ENCODE measurements around the gene MPPED2.

The MPPED2 gene

GRCh38 chr11:30411383-30411782 is 174.8 kb downstream of the MPPED2 start:
- TF ChIP-seq, protein P1, sequence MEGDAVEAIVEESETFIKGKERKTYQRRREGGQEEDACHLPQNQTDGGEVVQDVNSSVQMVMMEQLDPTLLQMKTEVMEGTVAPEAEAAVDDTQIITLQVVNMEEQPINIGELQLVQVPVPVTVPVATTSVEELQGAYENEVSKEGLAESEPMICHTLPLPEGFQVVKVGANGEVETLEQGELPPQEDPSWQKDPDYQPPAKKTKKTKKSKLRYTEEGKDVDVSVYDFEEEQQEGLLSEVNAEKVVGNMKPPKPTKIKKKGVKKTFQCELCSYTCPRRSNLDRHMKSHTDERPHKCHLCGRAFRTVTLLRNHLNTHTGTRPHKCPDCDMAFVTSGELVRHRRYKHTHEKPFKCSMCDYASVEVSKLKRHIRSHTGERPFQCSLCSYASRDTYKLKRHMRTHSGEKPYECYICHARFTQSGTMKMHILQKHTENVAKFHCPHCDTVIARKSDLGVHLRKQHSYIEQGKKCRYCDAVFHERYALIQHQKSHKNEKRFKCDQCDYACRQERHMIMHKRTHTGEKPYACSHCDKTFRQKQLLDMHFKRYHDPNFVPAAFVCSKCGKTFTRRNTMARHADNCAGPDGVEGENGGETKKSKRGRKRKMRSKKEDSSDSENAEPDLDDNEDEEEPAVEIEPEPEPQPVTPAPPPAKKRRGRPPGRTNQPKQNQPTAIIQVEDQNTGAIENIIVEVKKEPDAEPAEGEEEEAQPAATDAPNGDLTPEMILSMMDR (IDR thresholded peaks at IDR 0.05; ENCODE audit: low read depth, low read length, missing control alignments): no peak
- no peak overlapping the region for H3K4me3 ChIP-seq (ENCODE audit: low read depth, low read length)
- no peak for DNase-seq (ENCODE audit: low read depth)
- in situ Hi-C loops (cut with HindIII; ENCODE audit: low sequenced_read_pairs): no loop called here

DNA sequence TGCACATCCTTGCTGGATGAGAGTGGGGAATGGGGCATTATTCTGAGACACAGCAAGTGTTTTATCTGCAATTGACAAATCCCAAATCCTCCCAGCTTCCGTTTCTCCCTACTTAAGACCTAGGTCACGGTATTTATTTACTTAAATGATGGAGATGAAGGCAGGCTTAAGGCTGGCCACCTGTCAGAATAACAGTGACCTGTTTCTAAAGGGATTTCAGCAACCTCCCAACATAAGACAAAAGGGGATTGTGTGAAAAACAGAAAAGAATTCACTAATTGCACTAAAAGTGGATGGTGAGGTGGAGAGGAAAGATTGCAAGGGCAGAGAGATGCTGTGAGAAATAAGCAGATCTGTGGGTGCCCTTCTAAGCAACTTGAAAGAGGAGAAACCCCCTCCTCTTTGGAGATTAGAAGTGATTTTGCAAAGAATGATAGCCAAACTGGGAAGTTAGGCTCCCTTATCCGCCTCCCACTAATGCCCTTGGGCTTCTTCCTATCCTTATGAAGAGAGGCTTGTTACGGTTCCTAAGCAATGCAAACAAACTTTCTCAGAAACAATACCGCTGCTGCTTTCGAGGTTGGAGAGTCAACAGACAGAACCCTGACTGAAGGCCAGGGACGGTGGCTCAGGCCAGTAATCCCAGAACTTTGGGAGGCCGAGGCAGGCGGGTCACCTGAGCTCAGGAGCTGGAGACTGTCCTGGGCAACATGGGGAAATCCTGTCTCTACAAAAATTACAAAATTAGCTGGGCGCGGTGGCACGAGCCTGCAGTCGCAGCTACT is 179.0 kb downstream of the MPPED2 start:
- DNase-seq (ENCODE audit: low read depth): no peak
- no peak overlapping the region for H3K4me3 ChIP-seq (ENCODE audit: low read depth, low read length)
- in situ Hi-C loops (cut with HindIII; ENCODE audit: low sequenced_read_pairs): no loop called here
- TF ChIP-seq, protein P1 (IDR thresholded peaks at IDR 0.05; ENCODE audit: low read depth, low read length, missing control alignments): no peak

- in situ Hi-C loops (cut with HindIII; ENCODE audit: low sequenced_read_pairs): no loop called here
- no peak overlapping the region for H3K4me3 ChIP-seq (ENCODE audit: low read depth, low read length)
- TF ChIP-seq, protein P1 (IDR thresholded peaks at IDR 0.05; ENCODE audit: low read depth, low read length, missing control alignments): no peak
- DNase-seq (ENCODE audit: low read depth): no peak
These were observed 180.8 kb downstream of the MPPED2 start for GRCh38 chr11:30405385-30405784.

DNA sequence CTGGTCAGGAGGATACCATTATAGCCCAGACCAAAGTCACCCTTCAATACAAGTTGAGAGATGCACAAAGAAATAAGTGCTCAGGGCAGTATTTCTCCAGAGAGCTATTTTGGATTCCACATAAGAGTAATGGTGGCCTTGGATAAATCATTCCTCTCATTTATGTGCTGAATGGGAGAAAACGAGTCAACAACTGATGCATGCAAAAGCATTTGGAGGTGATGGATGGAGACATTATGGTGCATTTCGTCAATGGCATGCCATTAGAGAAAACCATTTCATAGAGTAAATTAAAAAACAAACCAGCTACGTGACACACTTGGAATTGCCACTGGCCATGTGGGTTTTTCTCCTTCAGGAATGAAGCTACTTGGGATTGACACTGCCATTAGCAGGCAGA is 182.0 kb downstream of the MPPED2 start:
- H3K4me3 ChIP-seq (ENCODE audit: low read depth, low read length): no peak overlapping the region
- no peak for DNase-seq (ENCODE audit: low read depth)
- TF ChIP-seq, protein P1 (IDR thresholded peaks at IDR 0.05; ENCODE audit: low read depth, low read length, missing control alignments): no peak
- in situ Hi-C loops (cut with HindIII; ENCODE audit: low sequenced_read_pairs): no loop called here

GRCh38 chr11:30395751-30396150 is 190.4 kb downstream of the MPPED2 start:
- TF ChIP-seq, protein P1 (IDR thresholded peaks at IDR 0.05; ENCODE audit: low read depth, low read length, missing control alignments): no peak
- H3K4me3 ChIP-seq (ENCODE audit: low read depth, low read length): no peak overlapping the region
- DNase-seq (ENCODE audit: low read depth): no peak
- in situ Hi-C loops (cut with HindIII; ENCODE audit: low sequenced_read_pairs): no loop called here

DNA sequence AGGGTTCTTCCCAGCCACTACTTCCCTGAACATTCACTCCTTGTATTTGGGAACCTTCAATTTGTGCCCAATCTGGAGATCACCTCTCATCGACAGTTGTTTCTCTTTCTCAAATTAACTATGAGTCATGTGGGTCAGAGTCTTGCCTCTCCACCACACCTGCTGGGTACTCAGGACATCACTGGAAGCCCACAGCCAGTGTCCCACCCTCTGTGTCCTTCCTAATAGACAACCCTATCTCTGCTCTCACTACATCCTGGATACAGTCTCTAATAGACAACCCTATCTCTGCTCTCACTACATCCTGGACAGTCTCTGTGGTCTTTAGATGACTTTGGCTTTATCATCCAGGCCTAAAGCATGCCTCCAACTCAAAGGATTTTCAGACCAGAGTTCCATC is 193.1 kb downstream of the MPPED2 start:
- no peak for DNase-seq (ENCODE audit: low read depth)
- no peak overlapping the region for H3K4me3 ChIP-seq (ENCODE audit: low read depth, low read length)
- TF ChIP-seq, protein P1 (IDR thresholded peaks at IDR 0.05; ENCODE audit: low read depth, low read length, missing control alignments): no peak
- in situ Hi-C loops (cut with HindIII; ENCODE audit: low sequenced_read_pairs): no loop called here

All from astrocyte of the cerebellum (primary cell).